ENCODE measurements around the gene EVA1A.

The EVA1A gene, protein sequence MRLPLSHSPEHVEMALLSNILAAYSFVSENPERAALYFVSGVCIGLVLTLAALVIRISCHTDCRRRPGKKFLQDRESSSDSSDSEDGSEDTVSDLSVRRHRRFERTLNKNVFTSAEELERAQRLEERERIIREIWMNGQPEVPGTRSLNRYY

DNA sequence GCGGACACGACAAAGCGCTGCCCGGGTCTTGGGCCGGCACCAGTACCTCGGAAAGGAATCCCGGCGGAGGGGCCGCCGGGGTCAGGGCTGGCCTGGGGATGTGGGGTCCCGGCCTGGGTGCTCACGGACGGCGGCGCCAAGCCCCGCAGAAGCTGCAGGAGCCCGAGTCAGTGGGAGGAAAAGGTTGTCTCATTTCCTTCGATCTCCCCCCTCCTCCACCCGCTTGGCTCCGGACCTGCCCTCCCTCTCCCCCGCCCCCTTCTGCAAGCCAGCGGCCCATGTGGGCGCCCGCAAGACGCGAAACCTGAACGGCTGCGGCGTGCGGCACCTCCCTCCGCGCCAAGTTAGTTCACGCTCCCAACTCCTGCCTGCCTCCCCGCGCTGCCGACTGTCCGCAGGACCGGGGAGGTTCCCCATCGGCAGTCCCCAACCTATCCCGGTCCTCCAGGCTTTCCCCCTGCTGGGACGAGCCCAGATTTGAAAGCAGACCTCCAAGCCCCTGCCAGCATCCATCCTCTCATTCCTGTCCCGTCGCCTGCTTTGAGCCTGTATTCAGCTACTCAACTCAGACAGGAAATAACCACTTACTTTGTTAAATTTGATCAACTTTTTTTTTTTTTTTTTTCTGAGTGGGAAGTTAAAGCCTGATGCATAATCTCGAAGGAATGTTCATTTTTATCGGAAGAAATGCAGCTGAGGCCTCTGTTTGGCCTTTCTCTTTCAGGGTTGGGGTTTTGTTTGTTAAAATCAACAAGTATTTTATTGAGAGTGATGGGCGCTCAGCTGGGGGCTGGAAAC lies at the start of gene EVA1A:
Gene EVA1A (minus strand): TSS at position 172 of the 798 bp plus-strand sequence. CDS start 42,799 bp downstream, outside the sequence.
- DNase-seq: peak; percentile 58

DNA sequence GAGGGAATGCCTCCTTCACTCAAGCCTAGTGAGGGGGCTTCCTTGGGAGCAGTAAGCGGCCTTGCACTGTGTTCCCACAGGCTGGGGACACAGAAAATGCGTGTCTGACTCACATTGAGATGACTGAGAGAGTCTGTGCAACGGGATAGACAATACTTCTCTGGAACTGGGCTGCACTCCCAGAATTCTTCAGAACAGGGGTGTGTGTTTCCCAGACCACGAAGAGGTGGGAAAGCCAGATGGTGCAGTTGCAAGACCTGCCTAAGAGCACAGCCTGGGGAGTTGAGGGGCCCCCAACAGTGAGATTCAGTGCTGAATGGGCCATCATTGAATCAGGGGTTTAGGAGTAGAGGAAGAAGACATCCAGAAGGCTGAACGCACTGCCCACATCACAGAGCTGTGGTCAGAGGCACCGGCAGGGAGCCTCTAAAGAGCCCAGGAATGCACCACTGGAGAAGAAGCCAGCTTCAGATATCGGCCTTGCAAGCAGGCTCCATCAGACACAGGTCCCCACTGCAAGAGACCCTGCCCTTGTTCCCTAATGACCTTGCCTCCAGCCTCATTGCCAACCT lies 49.3 kb upstream of the EVA1A start:
- DNase-seq: no peak

DNA sequence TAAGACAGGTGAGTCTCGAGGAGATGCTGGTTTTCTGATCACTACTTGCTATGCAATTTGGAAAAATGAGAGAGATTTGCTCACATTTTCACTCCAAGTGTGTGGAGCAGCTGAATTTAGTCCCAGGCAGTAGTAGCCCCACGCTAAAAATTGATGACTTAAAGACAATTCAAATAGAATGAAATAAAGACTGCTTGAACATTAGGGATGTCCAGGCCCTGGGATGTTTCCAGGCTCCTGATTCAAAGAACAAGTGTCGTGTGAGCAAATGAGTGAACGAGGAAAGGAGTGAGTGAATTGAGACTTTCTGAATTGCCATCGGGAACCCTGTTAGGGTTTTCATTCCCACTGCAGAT lies 48.6 kb upstream of the EVA1A start:
- DNase-seq: no peak

DNA sequence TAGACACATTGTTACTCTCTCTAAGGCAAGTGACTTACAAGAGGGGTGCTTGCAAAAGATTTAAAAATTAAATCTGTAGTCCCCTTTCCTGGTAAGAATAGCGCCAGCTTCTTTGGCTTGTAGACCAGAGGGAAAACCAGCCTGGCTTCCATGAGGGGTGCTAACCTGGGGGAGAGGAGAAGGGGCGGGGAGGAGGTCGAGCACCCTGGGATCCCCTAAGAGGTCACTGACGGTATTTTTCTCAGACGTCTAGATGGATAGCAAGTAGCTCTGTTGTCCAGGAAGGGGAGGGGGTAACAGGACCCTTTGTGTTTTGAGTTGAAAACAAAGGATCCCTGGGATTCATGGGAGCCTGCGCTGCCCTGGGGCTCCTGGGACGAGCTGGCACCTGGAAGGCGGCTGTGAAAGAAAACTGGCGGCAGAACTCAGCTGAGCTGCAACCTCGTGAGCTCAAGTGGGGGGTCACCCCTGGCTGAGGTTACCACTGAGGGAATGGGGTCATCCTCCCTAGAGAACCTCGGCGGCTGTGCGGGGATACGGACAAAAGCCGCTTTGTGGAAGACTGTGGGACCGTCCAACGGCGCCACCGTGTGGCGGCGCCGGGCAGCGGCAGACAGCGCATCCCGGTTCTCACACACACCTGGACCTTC lies 48.1 kb upstream of the EVA1A start:
- peak; percentile 76 for DNase-seq

DNA sequence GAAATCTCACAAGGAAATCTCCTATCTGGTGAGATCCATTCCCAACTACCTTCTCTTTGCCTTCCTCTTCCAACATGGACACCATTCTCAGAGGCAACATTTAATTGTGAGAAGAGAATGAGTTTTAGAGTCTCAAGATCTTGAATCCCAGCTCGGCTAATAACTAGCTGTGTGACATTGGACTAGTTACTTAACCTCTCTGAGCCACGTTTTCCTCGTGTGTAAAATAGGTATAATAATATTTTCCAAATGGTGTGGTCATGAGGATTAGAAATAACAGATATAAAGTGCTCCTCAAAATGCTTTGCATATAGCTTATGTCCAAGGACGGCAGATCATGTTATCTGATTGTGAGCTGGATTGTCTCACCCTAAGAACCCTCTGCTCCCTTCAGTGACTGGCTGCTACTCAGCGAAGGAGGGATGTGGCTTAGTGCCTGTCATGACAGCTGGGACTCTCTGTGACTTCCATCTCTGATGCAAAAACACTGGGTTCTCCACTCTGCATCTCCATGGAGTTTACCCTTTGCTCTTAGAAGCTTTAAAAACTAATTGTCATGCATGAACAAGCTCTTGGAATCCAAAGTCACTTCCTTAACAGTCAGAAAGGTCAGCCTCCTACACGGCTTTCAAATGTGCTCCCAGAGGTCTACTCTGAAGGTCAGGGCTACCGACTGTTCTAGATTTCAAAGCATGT lies 47.4 kb upstream of the EVA1A start:
- DNase-seq: no peak

DNA sequence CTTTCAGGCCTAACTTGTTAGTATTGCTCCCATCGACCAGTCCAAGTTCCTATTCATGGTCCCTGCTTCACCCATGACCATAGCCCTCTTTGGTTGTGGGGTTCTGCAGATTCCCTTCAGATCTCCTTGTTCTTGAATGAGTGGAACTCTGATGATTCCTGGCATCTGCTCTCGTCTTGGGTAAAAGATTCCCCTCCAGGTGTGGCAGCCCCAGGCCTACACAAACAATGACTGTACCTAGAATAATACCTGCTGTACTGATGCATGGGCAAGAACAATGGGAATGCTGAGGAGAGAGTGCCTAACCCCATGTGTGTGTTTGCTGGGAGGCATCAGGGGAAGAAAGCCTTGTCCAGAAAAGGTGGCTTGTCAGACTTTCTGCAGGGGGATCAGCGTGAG lies 46.7 kb upstream of the EVA1A start:
- DNase-seq: no peak

DNA sequence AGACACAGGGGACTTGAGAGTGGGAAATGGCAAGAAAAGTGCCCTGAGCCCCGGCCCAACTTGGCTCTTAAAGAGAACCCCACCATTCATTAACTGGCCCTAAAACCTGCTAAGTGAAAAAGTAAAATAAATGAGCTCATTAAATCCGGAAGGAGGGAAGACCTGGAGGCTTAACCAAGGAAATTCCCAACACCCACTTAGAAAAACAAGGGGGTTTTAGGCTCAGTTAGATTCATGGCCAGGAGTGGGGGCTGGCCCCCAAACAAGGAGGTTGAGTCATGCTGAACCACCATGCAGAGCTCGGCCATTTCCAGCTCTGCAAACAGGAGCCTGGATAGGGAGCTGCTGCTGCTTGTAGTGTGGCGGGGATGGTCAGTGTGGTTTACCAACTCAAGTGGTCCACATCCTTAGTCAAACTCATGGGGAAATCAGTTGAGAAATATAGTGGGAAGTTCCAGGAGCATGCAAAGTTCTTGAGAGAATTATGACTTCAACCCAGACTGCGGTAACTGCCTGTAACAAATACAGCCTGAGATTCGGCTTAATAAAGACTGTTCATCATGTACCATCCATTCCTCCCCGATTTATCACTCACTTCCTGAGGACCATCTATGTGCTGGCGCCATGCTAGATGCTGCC lies 46.1 kb upstream of the EVA1A start:
- DNase-seq: no peak

DNA sequence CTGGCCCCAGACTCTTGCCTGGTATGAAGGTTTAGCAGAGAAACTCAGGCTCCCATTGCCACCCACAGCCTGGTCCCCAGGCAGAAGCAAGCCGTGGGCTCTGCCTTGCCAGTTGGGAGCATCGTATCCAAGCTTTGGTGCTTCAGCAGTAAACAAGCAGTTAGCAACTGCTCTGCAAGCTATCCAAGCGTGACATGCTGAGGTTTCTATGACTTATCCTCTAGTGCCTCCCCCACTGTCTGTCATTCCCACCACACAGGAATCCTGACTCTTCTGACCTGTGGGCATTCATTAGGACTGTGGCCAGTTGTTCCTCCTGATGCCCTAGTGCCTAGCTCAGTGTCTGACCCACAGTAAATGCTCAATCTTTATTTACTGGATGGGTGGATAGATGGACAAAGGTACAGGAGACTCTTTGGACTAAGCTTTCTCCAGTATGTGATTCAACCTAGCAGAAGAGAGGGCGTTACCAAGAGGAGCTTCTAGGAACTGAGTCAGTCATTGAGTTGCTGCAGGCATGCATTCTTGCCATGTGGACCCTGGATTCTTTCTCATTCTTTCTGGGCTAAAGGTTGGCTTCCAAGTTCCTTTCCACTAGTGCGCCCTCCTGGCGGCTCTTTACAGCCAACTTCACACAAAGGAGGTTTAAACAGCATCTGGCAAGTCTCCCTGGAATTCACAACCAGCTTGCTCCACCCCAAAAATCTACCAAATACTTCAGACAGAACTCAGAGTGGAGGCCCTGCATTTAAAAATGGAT lies 45.2 kb upstream of the EVA1A start:
- DNase-seq: no peak

DNA sequence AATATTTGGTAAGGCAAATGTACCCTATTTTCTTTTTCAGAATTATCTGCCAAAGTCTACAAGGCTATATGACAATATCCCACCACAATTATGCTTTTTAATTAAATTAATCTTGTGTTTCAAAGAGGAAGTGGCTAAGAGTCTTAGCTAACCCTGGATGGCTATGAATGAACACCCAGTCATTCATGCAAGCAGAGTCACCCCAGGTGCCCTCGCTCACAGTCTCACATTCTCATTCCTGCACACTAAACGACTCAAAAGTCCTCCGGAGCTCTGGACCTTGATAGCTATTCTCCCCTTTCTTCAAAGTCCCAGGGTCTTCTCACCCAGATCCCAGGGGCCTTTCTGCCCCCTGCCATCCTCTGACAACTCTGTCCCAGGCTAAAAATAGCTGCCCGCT lies 43.7 kb upstream of the EVA1A start:
- DNase-seq: no peak

DNA sequence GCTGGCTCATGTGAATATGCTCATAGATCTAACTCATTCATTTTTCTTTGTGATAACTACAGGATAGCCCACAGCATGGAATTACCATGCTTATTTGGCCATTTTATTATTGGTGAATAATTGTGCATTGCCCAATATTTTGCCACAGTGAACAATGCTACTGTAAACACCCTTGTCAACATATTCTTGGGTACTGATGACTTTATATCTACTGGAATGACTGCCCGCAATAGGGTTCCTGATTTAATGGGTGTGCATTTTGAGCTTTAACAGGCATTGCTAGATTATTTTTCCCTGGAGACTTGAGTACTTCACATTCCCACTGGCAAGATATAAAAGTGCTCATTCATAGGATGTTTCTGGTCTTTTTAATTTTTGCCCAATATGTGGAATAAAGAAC lies 42.7 kb upstream of the EVA1A start:
- DNase-seq: no peak

DNA sequence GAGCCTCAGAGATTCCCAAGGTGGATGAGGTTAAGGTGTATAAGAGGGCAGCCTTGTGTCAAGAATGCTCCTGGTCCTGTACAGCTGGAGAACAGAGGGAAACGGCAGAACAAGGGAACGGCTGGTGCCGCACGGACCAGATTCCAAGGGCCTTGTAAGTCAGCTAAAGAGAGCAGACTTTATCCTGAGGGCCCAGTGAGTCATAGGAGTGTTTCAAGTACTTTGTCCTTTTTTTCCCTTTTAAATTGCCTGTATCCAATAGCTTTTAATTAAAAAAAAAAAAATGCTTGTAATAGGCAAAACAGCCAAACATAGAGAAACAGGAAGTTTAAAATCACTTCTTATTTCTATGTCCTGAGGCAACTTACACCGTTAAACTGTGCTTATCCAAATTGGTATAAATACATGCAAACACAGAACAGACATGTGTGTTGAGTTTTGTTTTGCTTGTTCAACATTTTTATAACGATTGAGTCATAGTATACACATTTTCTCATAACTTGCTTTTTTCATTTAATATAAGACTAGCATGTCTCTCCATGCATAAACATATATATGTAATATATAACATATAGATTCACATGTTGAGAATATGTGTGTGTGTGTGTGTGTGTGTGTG lies 42.1 kb upstream of the EVA1A start:
- no peak for DNase-seq

DNA sequence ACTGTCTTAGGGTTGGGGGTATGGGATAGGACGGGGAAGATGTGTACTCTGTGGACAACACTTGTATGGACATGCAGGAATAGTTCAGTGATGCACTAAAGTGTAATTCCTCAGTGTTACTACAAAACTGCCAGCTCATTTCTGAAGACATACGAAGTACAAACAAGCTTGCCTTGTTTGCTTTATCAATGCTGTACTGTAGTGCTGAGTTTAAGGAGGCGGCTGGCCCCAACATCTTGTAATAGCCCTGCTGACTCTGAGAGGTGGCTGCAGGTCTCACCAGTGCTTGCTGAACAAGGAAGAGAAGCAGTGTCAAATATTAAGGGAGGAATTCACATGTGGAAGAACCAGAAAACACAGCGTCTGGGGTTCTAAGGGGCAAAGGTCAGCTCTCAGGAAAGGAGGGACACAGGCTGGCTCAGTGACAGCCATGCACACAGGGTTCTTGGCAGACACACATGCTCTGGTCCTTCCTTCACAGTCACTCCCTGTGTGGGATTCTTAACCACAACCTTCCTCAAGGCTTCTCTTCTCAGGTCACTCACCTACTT lies 39.8 kb upstream of the EVA1A start:
- no peak for DNase-seq

DNA sequence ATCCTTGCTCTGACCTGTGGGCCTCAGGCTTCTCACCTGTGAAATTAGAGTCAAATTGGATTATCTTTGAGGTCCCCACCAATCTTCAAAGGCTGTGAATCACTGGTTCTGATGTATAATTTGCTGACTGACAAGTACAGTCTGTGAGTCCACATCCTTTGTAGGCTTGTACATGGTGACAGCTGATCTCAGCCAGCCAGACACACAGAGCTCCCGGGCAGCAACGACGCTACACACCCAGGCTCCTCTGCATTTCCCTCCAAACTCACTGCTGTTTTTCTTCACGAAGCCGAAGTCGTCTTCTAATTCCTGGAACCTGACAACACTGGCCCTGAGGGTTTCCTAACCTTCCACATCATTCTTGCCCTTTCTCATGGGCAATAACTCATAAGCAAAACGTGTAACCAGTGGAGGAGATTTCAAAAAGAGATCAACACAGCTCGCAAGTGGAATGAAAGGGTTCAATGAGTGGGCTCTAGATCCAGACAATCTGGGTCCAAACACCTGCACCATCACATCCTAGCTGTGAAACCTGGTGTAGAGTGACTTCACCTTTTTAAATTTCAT lies 37.9 kb upstream of the EVA1A start:
- no peak for DNase-seq

DNA sequence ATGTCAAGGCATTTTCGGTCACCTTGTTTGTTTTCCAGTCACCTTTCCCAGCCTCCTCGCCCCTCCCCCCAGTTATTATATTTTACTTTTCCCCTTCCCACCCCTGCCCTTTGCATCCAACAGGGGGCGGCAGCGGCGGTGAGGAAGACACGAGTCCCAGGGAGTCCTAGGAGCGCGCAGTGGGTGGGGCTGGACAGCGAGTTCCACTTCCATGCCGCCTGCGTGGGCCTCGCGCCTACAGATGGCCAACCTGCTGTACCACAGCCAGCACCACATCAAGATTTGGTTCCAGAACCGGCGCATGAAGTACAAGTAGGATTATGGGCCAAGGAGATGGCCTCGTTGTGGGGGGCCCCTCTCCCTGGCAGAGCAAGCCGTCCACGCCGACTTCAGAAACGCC lies 37.2 kb upstream of the EVA1A start:
- no peak for DNase-seq

DNA sequence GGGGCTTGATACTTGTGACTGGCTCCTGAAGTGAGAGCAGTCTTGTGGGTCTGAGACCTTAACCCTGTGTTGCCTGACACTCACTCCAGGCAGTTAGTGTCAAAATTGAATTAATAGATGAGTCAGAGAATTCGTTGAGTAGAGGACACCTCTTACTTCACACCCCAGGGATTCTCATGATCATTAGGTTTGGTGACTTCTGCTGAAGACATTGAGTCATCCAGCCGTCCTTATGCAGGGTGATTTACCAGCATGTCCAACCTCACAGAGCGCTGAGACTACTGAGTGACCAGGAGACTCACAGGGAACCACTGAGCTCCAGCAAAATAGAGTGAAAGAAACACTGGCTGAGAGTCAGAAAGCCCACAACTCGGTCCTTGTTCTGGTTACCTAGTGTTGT lies 36.0 kb upstream of the EVA1A start:
- no peak for DNase-seq

DNA sequence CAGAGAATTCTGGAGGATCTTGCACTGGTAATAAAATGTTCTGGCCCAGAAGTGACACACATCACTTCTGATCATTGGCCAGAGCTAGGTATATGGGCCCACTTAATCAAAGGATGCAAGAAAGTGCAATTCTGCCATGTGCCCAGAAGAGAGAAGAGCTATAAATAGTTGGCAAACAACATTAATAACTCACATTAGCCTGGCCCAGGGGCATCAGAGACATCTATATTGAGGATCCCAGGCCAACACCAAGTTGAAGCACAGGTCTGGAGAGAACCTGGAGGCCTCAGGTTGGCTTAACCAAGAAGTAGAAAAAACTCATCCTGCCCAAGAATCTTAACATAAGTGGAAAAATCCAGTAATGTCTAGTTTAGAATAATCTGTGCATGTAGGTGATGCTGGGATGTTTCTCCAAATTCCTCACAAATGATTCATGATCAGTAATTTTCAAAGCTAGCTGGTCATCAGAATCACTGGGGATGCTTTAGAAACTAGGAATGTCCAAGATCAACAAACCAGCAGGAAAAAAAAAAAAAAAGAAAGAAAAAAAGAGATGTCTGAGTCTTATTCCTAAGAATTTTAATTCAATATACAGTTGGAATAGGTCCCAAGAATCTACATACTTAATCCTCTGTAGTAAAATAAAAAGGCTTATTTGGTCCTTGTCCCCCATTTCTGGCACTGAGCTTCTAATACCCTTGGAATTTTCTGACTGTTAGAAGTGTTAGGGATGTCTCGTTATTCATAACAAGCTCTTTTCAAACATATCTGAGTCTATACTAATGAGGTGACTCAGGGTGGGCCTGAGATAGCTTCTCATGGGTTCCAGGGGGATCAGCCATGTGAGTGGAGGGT lies 35.0 kb upstream of the EVA1A start:
- DNase-seq: no peak

DNA sequence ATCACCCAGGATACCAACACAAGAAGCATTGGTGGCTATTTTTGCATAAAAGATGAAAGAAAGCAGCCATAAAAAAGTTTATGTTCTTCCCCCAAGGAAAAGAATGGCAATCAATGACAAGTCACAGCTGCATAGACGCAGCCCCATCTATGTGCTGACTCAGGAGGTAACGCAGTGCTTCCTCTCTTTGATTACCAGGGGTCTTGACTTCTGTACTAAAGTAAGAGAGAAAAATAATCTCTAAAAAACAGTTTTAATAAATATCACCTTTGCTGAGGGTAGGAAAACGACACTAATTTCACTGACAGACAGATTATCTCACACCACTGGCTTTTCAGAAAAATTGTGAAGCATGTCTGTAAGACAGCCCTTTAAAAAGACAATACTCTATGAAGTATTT lies 33.9 kb upstream of the EVA1A start:
- DNase-seq: no peak

DNA sequence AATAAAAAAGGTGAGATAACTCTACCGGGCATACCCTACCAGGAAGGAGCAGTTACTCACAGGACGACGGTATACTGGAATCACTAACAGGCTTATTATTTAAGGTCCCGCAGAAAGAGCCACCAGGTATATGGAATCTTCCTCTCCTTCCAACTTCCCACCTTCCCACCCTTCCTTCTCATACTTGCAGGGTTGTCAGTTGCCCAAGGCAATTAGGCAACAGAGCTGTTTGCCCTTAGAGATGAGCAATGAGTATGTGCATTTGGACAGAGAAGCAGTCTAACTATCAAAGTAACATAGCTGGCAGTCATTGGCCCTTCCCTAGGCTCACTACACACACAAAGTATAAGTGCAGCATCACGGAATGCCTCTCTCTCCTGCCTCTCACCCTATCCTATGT lies 32.1 kb upstream of the EVA1A start:
- no peak for DNase-seq

DNA sequence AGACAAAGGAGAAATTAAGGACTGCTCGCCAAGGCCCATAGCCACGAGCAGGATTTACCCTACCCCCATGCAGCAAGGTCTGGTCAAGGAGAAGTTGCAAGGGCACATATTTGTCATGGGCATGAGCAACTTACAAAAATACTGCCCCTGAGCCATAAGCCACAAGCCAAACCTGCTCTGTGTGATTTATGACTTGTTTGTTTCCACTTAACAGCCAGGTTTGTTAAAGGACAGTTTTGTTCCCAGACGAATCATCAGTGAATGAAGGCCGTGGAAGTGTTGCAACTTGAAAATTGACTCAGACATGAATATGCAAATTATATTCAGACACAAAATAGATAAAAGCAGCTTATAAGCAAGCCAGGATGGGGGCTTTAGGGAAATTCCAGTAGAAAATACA lies 31.3 kb upstream of the EVA1A start:
- no peak for DNase-seq

Data from activated CD8-positive, alpha-beta memory T cell treated with anti-CD3 and anti-CD28 coated beads for 24 hours (primary cell).